Measurements from ENCODE around the gene SLC5A11. TPM values are rescaled to one million over a fixed set of nuclear protein-coding genes. Genes with fewer than 3 reads are reported as not detected.

Gene SLC5A11
- total RNA-seq, 1 experiment from 2014 or later: 0.22 TPM

GRCh38 chr16:24887472-24887871, 41.7 kb downstream of the SLC5A11 start:
- Histone ChIP-seq H4K5ac (ENCODE audit: insufficient read length, low read depth, low read length) (no peak overlapping the region), H3K79me2 (ENCODE audit: insufficient read depth, low read length) (no peaks in the 10 kb centered on the region), H3K27ac (ENCODE audit: insufficient read length, low read depth, low read length) (no peak overlapping the region), H2BK5ac (ENCODE audit: insufficient read length, low read length) (no peak overlapping the region), H3K14ac (ENCODE audit: insufficient read depth, low read length) (no peak overlapping the region), H3K27me3 (ENCODE audit: insufficient read depth, low read length) (no peaks in the 10 kb centered on the region), H3K23ac (ENCODE audit: insufficient read length, low read depth, low read length) (no peak overlapping the region), H2BK120ac (ENCODE audit: low read depth, low read length, poor library complexity, severe bottlenecking) (no peak overlapping the region), H2BK12ac (ENCODE audit: insufficient read length, low read depth, low read length) (no peak overlapping the region), H2AK5ac (ENCODE audit: insufficient read length, low read length) (no peak overlapping the region), H3K56ac (ENCODE audit: insufficient read length, low read depth, low read length) (no peak overlapping the region), H3K4ac (ENCODE audit: low read depth, low read length) (no peak overlapping the region), H4K91ac (ENCODE audit: insufficient read length, low read depth, low read length) (no peak overlapping the region), H3K79me1 (ENCODE audit: insufficient read depth, low read depth, low read length, poor library complexity, severe bottlenecking) (no peaks in the 10 kb centered on the region), H3K9ac (ENCODE audit: extremely low read depth, insufficient read length, low read length) (no peak overlapping the region), H4K8ac (replicated peaks; ENCODE audit: insufficient read length, low read depth, low read length) (no peak overlapping the region), H2AFZ (ENCODE audit: low read length) (no peak overlapping the region), H2BK15ac (ENCODE audit: low read depth, low read length) (no peak overlapping the region), H3K23me2 (ENCODE audit: insufficient read length, low read depth, low read length, poor library complexity, severe bottlenecking) (no peaks in the 10 kb centered on the region), H3K4me1 (ENCODE audit: insufficient read depth, low read length) (no peaks in the 10 kb centered on the region), H3K18ac (ENCODE audit: insufficient read length, low read depth, low read length) (no peak overlapping the region), H2BK20ac (ENCODE audit: low read depth, low read length, poor library complexity, severe bottlenecking) (no peak overlapping the region), H3K9me3 (ENCODE audit: control insufficient read depth, low read depth, low read length) (no peaks in the 10 kb centered on the region), H3T11ph (ENCODE audit: low read length) (no peak overlapping the region), H4K20me1 (ENCODE audit: control insufficient read depth, insufficient read depth, insufficient read length) (no peaks in the 10 kb centered on the region), H3K4me2 (ENCODE audit: insufficient read depth, insufficient read length, low read length) (no peak overlapping the region)
- TF ChIP-seq CTCF (conservative IDR thresholded peaks at IDR 0.05): no peak
- no peak for DNase-seq
- H3K4me1 Mint-ChIP-seq: peaks cover 4 to 6% of the 10 kb centered on the region in 2 experiments; a peak in 3 of 4 replicates
- no peak overlapping the region for H3K27ac Mint-ChIP-seq
- H3K36me3 Mint-ChIP-seq (ENCODE audit: insufficient read depth in 1 of 3, low read depth in 3 of 3): no peaks in the 10 kb centered on the region
- H3K4me3 Mint-ChIP-seq: no peak overlapping the region
- H3K27me3 Mint-ChIP-seq (ENCODE audit: low read depth): no peaks in the 10 kb centered on the region; the same call in none of the 2 replicates
- no peaks in the 10 kb centered on the region for H3K9me3 Mint-ChIP-seq
- no CpG with 5 or more reads among the region's 2 CpGs for WGBS (ENCODE audit: extremely low coverage, insufficient read length, low lambda C conversion rate)

Measured in H9 (cell line).